A549 (cell line): ENCODE data around the gene PPP1R12C. TPM values are rescaled to one million over a fixed set of nuclear protein-coding genes. Genes with fewer than 3 reads are reported as not detected.
A peak's percentile ranks its signal among the peaks of the same experiment; 100 is the strongest.
"Not testable (repeated sequence)": the region's sequence is repeated elsewhere in the genome, so short reads cannot be mapped to it uniquely, and the experiment has no call there.

Experiments used
- ATAC-seq, 2 experiments: fragments of 200-7000 bp in 1 of 2; fragments of >200 bp in 1 of 2; cut with Nextera tagmentation in 1 of 2; cut with Tn5 transposase in 1 of 2; 3 replicates each; pipeline versions ENCODE4 v1.8.0 to v1.9.1; 2018 to 2020; ENCODE audit warnings: mild to moderate bottlenecking in 1 of 2, moderate library complexity in 1 of 2
- CTCF ChIA-PET: fragments of 300-600 bp; sonication (Branson Sonifier 250); formaldehyde crosslinking; extraction: SDS; loops from one replicate; lab custom pipeline; 2021; ENCODE audit warnings: antibody characterized with exemption, inconsistent platforms; lab: Yijun Ruan, JAX
- POLR2A ChIA-PET: fragments of 350-600 bp; formaldehyde crosslinking; extraction: SDS; loops from one replicate; lab custom pipeline; 2021; ENCODE audit warnings: antibody characterized with exemption, inconsistent platforms; lab: Yijun Ruan, JAX
- DNase-seq, 2 experiments: peaks; one replicate each; pipeline versions ENCODE4 v3.0.0 to v3.0.0-alpha.2; 2011 to 2016; ENCODE audit warnings: low read depth in 1 of 2, low spot score in 1 of 2
- FAIRE-seq: peaks from 2 replicates; lab custom pipeline; 2011; peaks lifted over from hg19 to GRCh38; lab: Jason Lieb, UNC
- H3K27ac ChIP-seq, 2 experiments: fragments of >200 bp; sonication (Bioruptor Twin); formaldehyde crosslinking; 3 replicates each; pipeline ENCODE4 v1.5.1; 2016 to 2017
- H3K4me1 ChIP-seq: fragments of >200 bp; sonication (Bioruptor Twin); formaldehyde crosslinking; 3 replicates; pipeline ENCODE4 v1.6.1; 2016
- H3K4me2 ChIP-seq: fragments of >200 bp; sonication (Bioruptor Twin); formaldehyde crosslinking; 3 replicates; pipeline ENCODE4 v1.6.1; 2016
- H3K4me3 ChIP-seq: fragments of >200 bp; sonication (Bioruptor Twin); formaldehyde crosslinking; 3 replicates; pipeline ENCODE4 v1.5.1; 2016
- H3K9me3 ChIP-seq: fragments of >200 bp; sonication (Bioruptor Twin); formaldehyde crosslinking; 3 replicates; pipeline ENCODE4 v1.6.1; 2016
- BCL3 ChIP-seq: fragments of >200 bp; sonication (Bioruptor Twin); formaldehyde crosslinking; IDR thresholded peaks from 3 replicates; pipeline ENCODE4 v1.6.1; 2016
- CBX2 ChIP-seq: fragments of 200-600 bp; sonication (generic); IDR thresholded peaks from 2 replicates; pipeline ENCODE4 v1.6.1; 2016; ENCODE audit warnings: low read depth, mild to moderate bottlenecking, borderline replicate concordance
- CHD2 ChIP-seq: fragments of 150-350 bp; IDR thresholded peaks from 2 replicates; pipeline ENCODE4 v1.6.1; 2014; ENCODE audit warnings: low read length; ENCODE audit not compliant: partially characterized antibody
- CHD4 ChIP-seq: fragments of 200-600 bp; sonication (generic); IDR thresholded peaks from 2 replicates; pipeline ENCODE4 v1.6.1; 2016; ENCODE audit warnings: antibody characterized with exemption, mild to moderate bottlenecking, borderline replicate concordance
- E2F6 ChIP-seq: IDR thresholded peaks from 2 replicates; pipeline ENCODE4 v1.6.1; 2012; ENCODE audit warnings: low read depth, borderline replicate concordance
- EHMT2 ChIP-seq: fragments of 200-600 bp; sonication (generic); IDR thresholded peaks from 2 replicates; pipeline ENCODE4 v1.6.1; 2016; ENCODE audit warnings: antibody characterized with exemption, low read depth, mild to moderate bottlenecking, moderate library complexity
- FOSL2 ChIP-seq, 2 experiments: fragments of 450-650 bp in 1 of 2; fragments of >200 bp in 1 of 2; sonication (Bioruptor Twin) in 1 of 2; formaldehyde crosslinking; IDR thresholded peaks; 2 replicates each; pipeline versions ENCODE4 v1.5.0 to v1.6.1; 2016 to 2020; ENCODE audit warnings: mild to moderate bottlenecking in 1 of 2, moderate library complexity in 1 of 2
- HEYL ChIP-seq: fragments of 250-450 bp; sonication (Bioruptor Pico); IDR thresholded peaks from 2 replicates; pipeline ENCODE4 v1.8.0; 2021; ENCODE audit warnings: mild to moderate bottlenecking, moderate library complexity
- JUNB ChIP-seq: fragments of >200 bp; sonication (Bioruptor Twin); formaldehyde crosslinking; IDR thresholded peaks from 2 replicates; pipeline ENCODE4 v1.6.1; 2016
- MAX ChIP-seq: IDR thresholded peaks from 2 replicates; pipeline ENCODE4 v1.6.1; 2012
- MYC ChIP-seq: IDR thresholded peaks from 2 replicates; pipeline ENCODE4 v1.6.1; 2012; ENCODE audit warnings: mild to moderate bottlenecking, inconsistent platforms, low read length, improper control_type of control experiment, borderline replicate concordance
- PHF8 ChIP-seq: fragments of 200-600 bp; sonication (generic); IDR thresholded peaks from 2 replicates; pipeline ENCODE4 v1.6.1; 2016; ENCODE audit warnings: low read depth, mild to moderate bottlenecking, antibody characterized with exemption, moderate library complexity, borderline replicate concordance
- POLR2A ChIP-seq: IDR thresholded peaks from 2 replicates; pipeline ENCODE4 v1.6.1; 2012; ENCODE audit warnings: mild to moderate bottlenecking, low read length
- POLR2AphosphoS2 ChIP-seq: conservative IDR thresholded peaks from 2 replicates; pipeline ENCODE4 v1.6.1; 2012; ENCODE audit warnings: low read length, improper control_type of control experiment, inconsistent platforms
- RAD21 ChIP-seq, 2 experiments: fragments of >200 bp in 1 of 2; sonication (Bioruptor Twin) in 1 of 2; formaldehyde crosslinking in 1 of 2; IDR thresholded peaks in 1 of 2; conservative IDR thresholded peaks in 1 of 2; 2 replicates in 1 of 2; 3 replicates in 1 of 2; pipeline ENCODE4 v1.6.1; 2012 to 2018; ENCODE audit warnings: inconsistent platforms in 1 of 2
- REST ChIP-seq: fragments of 200-600 bp; sonication (generic); IDR thresholded peaks from 2 replicates; pipeline ENCODE4 v1.6.1; 2016; ENCODE audit warnings: antibody characterized with exemption, mild to moderate bottlenecking, moderate library complexity
- SMC3 ChIP-seq: fragments of >200 bp; sonication (Bioruptor Twin); formaldehyde crosslinking; IDR thresholded peaks from 3 replicates; pipeline ENCODE4 v1.6.1; 2018; ENCODE audit warnings: inconsistent platforms
- ZC3H11A ChIP-seq: fragments of 450-650 bp; IDR thresholded peaks from 2 replicates; pipeline ENCODE4 v1.6.1; 2014; ENCODE audit warnings: antibody characterized with exemption, mild to moderate bottlenecking
- ZFP36 ChIP-seq: fragments of 450-650 bp; IDR thresholded peaks from 2 replicates; pipeline ENCODE4 v1.6.1; 2014; ENCODE audit warnings: borderline replicate concordance; ENCODE audit not compliant: partially characterized antibody
- ZNF302 ChIP-seq: fragments of 250-450 bp; sonication (Bioruptor Pico); IDR thresholded peaks from 2 replicates; pipeline ENCODE4 v1.9.0; 2021; ENCODE audit warnings: inconsistent platforms, mild to moderate bottlenecking, moderate library complexity
- WGBS: methylation state at CpG from one replicate; pipeline ENCODE4 v1.1.6; 2017; ENCODE audit errors: missing lambda C conversion rate; 5-methylcytosine and 5-hydroxymethylcytosine counted together
- polyA plus RNA-seq, 4 experiments: library from polyadenylated mRNA; depleted of rRNA in 3 of 4; stranded (reverse); fragments of >200 nt; fragmentation: RNase III in 1 of 4; extraction: RNeasy Plus Mini Kit Qiagen cat#74134 plus additional on column Dnase treatment in 1 of 4; gene quantifications; 2 replicates in 3 of 4; 3 replicates in 1 of 4; pipeline ENCODE4 v1.2.3, GENCODE V29; 2011 to 2017

The PPP1R12C gene
- polyA plus RNA-seq, 2 of the 4 experiments (the other 2 are of a cell fraction) = 22.0 to 70.3 TPM

GRCh38 chr19:55066107-55066709 lies 51.2 kb downstream of the PPP1R12C start:
- POLR2A ChIA-PET = no interaction called here
- H3K4me3 ChIP-seq = no peak overlapping the region
- peak; percentile 87 for TF ChIP-seq REST
- TF ChIP-seq POLR2AphosphoS2 = no peak
- TF ChIP-seq, all 56 proteins: peak for 1
- CTCF ChIA-PET = interaction anchor here (1.1 to 1.3 kb wide), 2 partner anchors 9 to 33 kb away, joined by 3 read pairs; partner anchors contain the start of gene EPS8L1
- Histone ChIP-seq H3K4me2 (no peak overlapping the region), H3K9me3 (no peaks in the 10 kb centered on the region), H3K4me1 (peaks cover 28% of the 10 kb centered on the region), H3K27ac (no peak overlapping the region)
- no peak for FAIRE-seq
- 9% methylated on average over 2 of the region's 2 CpGs for WGBS
- no peak for ATAC-seq
- no peak for DNase-seq

GRCh38 chr19:55065516-55065915 lies 51.9 kb downstream of the PPP1R12C start:
- H3K4me2 ChIP-seq, ATAC-seq, H3K27ac ChIP-seq, H3K4me3 ChIP-seq, FAIRE-seq, H3K9me3 ChIP-seq, POLR2A ChIA-PET, DNase-seq: not testable (repeated sequence)
- CTCF ChIA-PET = interaction anchor here (0.6 to 1.1 kb wide), 2 partner anchors 16 to 34 kb away, joined by 3 read pairs; no protein-coding TSS in a partner anchor
- peaks cover 21% of the 10 kb centered on the region for H3K4me1 ChIP-seq
- WGBS = 81% methylated on average over 9 of the region's 9 CpGs

GRCh38 chr19:55063492-55063843 lies 54.0 kb downstream of the PPP1R12C start:
- POLR2A ChIA-PET = interaction anchor here (0.5 to 1.2 kb wide), 5 partner anchors 12 to 537 kb away, joined by 3 read pairs; partner anchors contain the start of gene ZNF524
- ATAC-seq = no peak
- Histone ChIP-seq H3K4me3 (no peak overlapping the region; the same call in 2 of the 3 replicates), H3K27ac (no peak overlapping the region), H3K9me3 (no peaks in the 10 kb centered on the region), H3K4me1 (peaks cover 7% of the 10 kb centered on the region; the same call in 2 of the 3 replicates), H3K4me2 (no peak overlapping the region)
- TF ChIP-seq RAD21 (conservative IDR thresholded peaks at IDR 0.05 in 1 of 2, IDR thresholded peaks at IDR 0.05 in 1 of 2) (no peak), EHMT2 (no peak), ZC3H11A (no peak)
- DNase-seq = no peak
- CTCF ChIA-PET = interaction anchor here (1.1 to 3.8 kb wide), 4 partner anchors 17 to 543 kb away, joined by 3 to 18 read pairs (median 3); no protein-coding TSS in a partner anchor
- WGBS = 50% methylated on average over 1 of the region's 3 CpGs
- no peak for FAIRE-seq

GRCh38 chr19:55062735-55063491 lies 54.5 kb downstream of the PPP1R12C start, which contains the start of gene RDH13:
Gene RDH13, minus strand, starts transcription at chr19:55063148. Its CDS starts 116 bp downstream, at chr19:55063032.
- H3K4me3 ChIP-seq = peak within 1 kb of the TSS; percentile 95
- DNase-seq (peak; percentile 97 to 99), FAIRE-seq (peak; percentile 97), ATAC-seq (peak; percentile 95 to 99)
- 1% methylated on average over 48 of the region's 70 CpGs for WGBS
- H3K9me3 ChIP-seq = no peaks in the 10 kb centered on the region
- peaks cover 7% of the 10 kb centered on the region; the same call in 2 of the 3 replicates for H3K4me1 ChIP-seq
- CTCF ChIA-PET = interaction anchor here (1.1 to 3.8 kb wide), 4 partner anchors 18 to 582 kb away, joined by 3 to 18 read pairs (median 3); no protein-coding TSS in a partner anchor
- H3K27ac ChIP-seq = peak within 1 kb of the TSS; percentile 80 to 89
- peak within 1 kb of the TSS; percentile 95 for H3K4me2 ChIP-seq
- POLR2A ChIA-PET = interaction anchor here (0.5 to 1.2 kb wide), 5 partner anchors 11 to 537 kb away, joined by 3 read pairs; partner anchors contain the start of gene ZNF524
- TF ChIP-seq CBX2 = no peak
- TF ChIP-seq EHMT2 = no peak
- TF ChIP-seq E2F6 = peak; percentile 73; the same call in 1 of the 2 replicates
- no peak for TF ChIP-seq FOSL2 (IDR thresholded peaks at IDR 0.05)
- TF ChIP-seq FOSL2 (CRISPR knock-in tag; IDR thresholded peaks at IDR 0.05) = peak; percentile 60
- TF ChIP-seq ZNF302 (CRISPR knock-in tag) = no peak
- no peak for TF ChIP-seq ZFP36
- no peak for TF ChIP-seq CHD2
- TF ChIP-seq JUNB = no peak
- 0 out of 3 replicates have a peak, but pooled peaks have one; percentile 38 for TF ChIP-seq BCL3
- peak; percentile 81 for TF ChIP-seq POLR2A
- no peak for TF ChIP-seq SMC3
- 0 out of 2 replicates have a peak, but pooled peaks have one; percentile 58 for TF ChIP-seq CHD4
- TF ChIP-seq MAX = peak; percentile 45; the same call in 1 of the 2 replicates
- no peak for TF ChIP-seq MYC
- peak; percentile 55; the same call in 1 of the 2 replicates for TF ChIP-seq PHF8
- no peak for TF ChIP-seq HEYL (CRISPR knock-in tag)
